HG03469 (cell line): ENCODE measurements around the gene CFL2.

Source experiments
- ATAC-seq: cut with Tn5 transposase; IDR thresholded peaks from one replicate; pipeline ENCODE4 v1.9.1; 2021; ENCODE audit warnings: mild to moderate bottlenecking, moderate library complexity, moderate number of reproducible peaks; ENCODE audit not compliant: unreplicated experiment

Gene CFL2

GRCh38 chr14:34678306-34678705, 36.1 kb downstream of the CFL2 start:
- no peak for ATAC-seq

GRCh38 chr14:34676516-34677211, 37.7 kb downstream of the CFL2 start:
- no peak for ATAC-seq

- ATAC-seq: no peak
These were observed 40.7 kb downstream of the CFL2 start for GRCh38 chr14:34673702-34674101.

GRCh38 chr14:34671716-34672115, 42.7 kb downstream of the CFL2 start:
- no peak for ATAC-seq

- no peak for ATAC-seq
These were observed 46.3 kb downstream of the CFL2 start for GRCh38 chr14:34668111-34668510.

GRCh38 chr14:34667007-34667406, 47.4 kb downstream of the CFL2 start:
- no peak for ATAC-seq

GRCh38 chr14:34665785-34666435, 48.5 kb downstream of the CFL2 start:
- no peak for ATAC-seq

- ATAC-seq: no peak
These were observed 51.8 kb downstream of the CFL2 start for GRCh38 chr14:34662561-34663088.

GRCh38 chr14:34660796-34661195, 53.6 kb downstream of the CFL2 start:
- ATAC-seq: no peak
